ENCODE data around the gene F2RL3.
"Not testable (repeated sequence)": the region's sequence is repeated elsewhere in the genome, so short reads cannot be mapped to it uniquely, and the experiment has no call there.

Gene F2RL3

DNA sequence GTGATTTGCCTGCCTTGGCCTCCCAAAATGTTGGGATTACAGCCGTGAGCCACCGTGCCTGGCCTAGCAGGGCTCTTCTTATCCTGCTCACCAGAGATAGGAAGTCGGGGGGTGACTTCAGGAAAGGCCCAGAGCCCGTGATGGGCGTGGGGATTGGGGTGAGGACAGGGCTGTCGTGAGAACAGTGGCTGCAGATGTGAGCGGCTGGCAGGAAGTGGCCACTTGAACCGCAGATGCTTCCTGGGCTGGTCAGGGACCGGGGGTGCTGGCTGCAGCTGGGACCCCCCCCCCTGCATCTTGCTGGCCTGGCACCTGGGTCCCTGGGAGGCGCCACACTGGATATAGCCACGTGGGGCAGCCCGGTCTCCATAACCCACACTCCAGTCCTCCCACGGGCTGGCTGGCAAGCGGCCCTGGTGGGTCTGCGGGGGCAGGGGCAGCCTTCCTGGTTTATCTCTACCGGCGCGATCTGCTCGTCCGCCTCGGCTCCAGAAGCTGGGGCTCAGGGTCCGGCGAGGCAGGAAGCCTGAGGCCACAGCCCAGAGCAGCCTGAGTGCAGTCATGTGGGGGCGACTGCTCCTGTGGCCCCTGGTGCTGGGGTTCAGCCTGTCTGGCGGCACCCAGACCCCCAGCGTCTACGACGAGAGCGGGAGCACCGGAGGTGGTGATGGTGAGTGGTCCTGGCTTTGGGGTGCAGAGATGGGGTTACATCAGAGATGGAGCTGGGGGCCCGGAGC lies at the start of gene F2RL3:
Gene F2RL3, plus strand, starts transcription at position 371 of the 737 bp plus-strand sequence. Its CDS starts 191 bp downstream, at position 562.
- no peak for DNase-seq

DNA sequence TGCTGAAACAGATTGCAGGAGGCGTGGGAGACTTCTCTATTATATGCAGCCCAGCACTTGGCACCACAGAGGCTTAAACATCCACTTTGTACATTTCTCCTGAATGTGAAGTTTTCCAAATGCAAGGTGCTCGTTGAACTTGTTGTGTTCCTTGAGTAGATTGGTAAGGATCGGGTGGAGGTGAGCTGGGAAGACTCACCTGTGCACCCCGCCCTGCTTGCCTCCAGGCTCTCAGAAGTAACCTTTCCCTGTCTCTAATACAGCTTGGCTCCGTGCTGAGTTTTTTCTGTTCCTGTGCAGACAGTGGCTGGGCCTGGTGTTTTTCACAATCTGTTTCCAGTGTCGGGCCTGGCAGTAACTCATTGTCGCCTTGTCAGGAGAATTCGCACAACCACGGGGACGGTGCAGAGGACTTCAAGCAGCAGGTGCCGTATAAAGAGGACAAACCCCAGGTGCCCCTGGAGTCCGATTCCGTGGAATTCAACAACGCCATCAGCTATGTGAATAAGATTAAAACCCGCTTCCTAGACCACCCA lies 47.3 kb upstream of the F2RL3 start:
- no peak for DNase-seq

DNA sequence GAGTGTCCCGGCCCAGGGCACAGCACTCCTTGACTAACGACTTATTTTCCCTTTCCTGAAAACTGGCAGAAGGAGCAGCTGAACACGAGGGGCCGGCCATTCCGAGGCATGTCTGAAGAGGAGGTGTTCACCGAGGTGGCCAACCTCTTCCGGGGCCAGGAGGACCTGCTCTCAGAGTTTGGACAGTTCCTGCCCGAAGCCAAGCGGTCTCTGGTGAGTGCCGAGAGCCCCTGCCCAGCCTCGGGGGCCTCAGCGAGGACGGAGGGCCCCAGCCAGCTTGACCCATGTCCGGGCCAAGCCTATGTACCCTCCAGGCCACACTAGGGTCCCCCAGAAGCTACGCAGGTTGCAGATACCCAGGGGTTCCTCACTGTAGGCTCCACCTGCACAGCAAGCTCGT lies 41.9 kb upstream of the F2RL3 start:
- DNase-seq = no peak

DNA sequence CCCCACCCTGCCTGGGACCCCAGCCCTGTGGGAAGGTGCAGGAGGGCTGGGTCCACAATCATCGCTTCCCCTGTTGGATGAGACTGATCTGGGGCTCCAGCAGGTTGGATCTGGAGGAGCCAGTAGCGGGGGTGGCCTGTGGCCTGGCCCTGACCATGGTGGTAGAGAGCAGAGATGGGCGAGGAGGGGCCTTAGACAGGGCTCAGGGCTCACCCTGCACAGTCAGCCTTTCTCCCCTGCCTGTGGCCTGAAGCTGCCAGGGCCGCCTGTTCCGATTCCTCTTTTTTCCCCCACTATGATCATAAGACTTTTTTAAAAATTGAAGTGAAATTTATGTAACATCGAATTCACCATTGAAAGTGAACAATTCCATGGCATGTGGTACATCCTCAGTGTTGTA lies 41.4 kb upstream of the F2RL3 start:
- DNase-seq = no peak

DNA sequence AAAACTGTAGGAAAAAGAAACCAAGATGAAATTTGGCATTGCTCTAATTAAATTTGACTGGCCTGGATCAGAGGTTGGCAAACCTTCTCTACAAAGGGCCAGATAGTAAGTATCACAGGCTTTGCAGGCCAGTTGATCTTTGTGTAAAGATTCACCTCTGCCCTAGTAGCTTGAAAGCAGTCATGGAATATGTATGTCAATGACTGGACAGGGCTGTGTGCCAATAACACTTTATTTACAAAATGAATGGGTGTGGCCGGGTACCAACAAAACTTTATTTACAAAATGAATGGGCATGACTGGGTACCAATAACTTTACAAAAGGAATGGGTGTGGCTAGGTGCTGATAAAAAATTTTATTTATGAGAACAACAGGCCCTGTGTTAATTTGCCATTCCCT lies 39.6 kb upstream of the F2RL3 start:
- DNase-seq = no peak

DNA sequence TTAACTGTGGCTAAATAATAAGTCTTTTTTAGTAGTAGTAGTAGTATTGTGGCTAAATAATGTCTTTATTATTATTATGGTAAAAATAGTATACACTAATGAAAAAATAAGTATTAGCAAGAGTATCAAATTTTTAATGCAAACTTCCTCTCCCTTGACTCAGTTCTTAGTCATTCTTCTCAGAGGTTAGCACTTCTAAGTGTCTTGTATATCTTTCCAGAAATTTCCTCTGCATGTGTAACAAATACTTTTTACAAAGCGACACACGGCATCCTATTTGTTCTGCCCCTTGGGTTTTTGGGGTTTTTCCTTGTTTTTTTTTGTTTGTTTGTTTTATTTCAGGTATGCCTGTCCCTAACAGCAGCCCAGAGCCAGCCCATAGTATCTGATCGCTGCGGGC lies 38.7 kb upstream of the F2RL3 start:
- no peak for DNase-seq

DNA sequence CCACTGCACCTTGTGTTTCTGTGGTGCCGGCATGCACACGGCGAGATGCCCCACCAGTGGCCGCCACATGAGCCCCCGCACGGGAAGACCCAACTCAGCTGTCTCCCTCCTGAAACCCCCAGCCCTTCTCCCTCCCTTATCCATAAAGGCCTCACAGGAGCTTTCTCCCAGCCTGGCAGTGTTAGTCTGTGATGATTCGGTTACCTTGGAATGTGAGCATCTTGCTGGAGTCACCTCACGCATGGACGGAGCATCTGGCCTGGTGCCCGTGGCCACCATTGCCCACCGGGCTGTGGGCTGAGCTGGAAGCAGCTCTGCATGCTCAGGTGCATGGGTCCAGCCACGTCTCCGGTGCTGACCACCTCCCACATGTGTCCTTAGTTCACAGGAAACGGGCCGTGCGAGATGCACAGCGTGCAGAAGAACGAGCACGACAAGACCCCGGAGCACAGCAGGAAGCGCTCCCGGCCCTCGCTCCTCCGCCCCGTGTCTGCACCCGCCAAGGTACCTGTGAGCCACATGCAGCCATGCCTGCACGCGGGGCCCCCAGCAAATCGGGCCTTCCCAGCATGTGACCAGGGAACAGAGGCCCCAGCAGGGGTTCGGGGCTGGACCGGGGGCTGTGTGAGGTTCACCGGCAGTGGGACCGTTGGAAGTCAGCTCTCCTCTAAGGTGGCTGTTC lies 37.6 kb upstream of the F2RL3 start:
- no peak for DNase-seq

DNA sequence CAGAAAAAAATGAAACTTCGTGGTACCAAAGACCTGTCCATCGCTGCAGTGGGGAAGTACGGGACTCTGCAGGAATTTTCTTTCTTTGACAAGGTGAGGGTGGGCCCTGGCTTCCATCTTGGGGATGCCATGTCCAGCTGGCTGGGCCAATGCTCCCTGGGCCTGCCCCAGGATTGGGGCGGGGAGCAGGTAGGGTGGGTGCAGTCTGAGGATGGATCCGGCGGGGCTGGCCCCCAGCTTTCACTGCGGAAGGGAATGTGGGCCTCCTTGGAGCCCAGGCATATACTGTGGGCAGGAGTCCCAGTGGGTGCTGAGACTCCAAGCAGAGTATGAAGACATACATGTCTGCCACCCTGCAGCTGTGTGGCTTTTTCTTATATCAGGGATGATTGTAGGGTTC lies 35.7 kb upstream of the F2RL3 start:
- no peak for DNase-seq

DNA sequence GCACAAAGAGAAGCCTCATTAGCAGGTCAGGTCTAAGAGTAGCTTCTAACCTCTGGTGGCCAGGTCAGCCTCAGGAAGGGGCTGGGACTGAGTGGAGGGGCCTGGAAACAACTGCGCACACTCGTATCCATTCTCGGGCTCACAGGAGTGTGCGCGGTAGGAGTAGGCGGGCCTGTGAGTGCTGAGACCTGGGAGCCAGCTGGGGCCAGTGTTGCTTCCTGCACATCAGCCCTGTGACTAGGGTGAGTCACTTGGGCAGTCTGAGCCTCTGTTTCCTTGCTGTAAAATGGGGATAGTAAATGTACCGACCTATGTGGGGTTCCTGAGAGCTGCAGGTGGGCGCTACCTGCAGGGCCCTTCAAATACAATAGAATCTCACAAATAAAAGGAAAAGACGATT lies 32.7 kb upstream of the F2RL3 start:
- no peak for DNase-seq

DNA sequence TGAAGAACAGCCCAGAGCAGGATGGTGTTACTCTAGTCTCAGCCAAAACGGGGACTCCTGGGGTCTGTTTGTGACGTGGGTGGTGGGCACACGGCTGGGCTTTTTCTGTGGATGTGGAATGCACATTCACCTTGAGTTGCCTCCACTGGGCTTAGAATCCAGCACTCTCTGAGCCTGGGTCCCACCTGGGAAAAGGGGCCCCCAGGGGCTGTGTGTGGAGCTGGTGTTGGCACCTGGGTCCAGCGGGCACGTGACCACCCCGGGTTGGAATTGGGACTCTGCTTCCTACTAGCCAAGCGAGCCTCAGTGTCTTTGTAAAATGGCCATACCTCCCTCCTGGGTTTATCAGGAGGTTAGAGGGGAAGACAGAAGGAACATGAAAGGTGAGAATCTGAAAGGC lies 29.2 kb upstream of the F2RL3 start:
- no peak for DNase-seq

DNA sequence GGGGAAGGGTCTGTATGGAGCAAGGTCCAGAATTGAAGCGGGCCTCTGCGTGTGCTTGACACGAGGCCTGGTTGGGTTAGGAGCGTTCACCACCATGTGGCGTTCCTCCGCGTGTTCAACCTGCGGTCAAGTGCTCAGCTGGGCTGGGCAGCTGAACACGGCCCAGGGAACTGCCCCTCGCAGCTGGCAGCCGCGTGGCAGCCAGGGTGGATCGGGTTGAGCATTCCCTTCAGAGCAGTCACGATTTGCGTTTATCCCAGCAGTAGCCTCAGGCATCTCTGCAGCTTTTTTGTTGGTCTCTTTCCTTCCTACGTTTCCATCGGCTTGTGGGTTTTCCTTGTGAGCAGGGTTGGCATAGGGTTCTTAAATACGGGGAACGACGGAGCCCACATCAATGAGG lies 28.7 kb upstream of the F2RL3 start:
- no peak for DNase-seq

DNA sequence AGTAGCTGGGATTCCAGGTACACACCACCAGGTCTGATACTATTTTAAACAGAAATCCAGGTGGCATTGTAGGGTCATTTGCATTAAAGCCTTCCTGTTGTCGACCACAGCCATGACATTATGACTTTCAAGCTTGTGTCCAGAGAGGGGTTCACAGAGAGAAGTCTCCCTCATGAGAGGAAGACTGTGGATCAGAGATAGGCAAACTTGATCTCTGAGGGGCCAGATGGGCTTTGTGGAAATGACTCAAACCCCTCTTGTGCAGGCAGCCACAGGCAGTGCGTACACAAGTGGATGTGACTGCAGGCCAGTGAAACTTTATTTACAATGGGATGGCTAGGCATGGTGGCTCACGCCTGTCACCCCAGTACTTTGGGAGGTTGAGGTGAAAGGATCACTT lies 27.8 kb upstream of the F2RL3 start:
- no peak for DNase-seq

DNA sequence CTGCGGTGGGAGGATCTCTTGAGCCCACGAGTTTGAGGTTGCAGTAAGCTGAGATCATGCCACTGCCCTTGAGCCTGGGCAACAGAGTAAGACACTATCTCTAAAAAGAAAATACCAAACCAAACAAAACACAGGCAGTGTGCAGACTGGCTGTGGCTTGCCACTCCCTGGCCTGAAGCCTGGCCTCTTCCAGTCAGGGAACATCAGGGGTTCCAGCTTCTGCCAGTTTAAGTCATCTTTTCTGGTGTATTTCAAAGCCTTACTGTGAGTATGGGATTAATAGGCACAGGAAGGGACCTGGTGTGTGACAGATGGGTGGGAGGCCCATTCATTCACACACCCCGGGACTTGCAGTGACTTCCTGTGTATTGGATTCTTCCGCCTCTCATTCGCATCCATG lies 27.0 kb upstream of the F2RL3 start:
- no peak for DNase-seq

DNA sequence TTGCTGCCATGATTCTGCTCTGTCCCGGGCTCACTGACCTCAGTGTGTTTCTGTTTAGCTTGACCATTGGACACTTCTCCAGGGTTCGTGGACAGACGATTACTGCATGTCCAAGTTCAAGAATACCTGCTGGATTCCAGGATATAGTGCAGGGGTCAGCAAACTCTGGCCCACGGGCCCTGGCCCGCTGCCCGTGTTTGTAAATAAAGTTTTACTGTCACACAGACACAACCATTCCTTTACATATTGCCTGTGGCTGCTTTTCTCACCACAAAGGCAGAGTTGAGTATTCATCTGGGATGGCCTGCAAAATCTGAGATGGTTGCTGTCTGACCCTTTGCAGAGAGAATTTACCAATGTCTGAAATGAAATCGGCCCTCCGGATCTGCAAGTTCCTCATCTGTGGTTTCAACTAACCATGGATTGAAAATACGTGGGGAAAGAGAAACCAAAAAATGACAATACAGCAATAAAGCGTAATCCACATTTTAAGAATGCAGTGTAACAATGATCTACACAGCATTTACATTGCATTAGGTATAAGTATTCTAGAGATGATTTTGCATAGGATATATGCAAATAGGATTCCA lies 25.9 kb upstream of the F2RL3 start:
- DNase-seq = no peak

DNA sequence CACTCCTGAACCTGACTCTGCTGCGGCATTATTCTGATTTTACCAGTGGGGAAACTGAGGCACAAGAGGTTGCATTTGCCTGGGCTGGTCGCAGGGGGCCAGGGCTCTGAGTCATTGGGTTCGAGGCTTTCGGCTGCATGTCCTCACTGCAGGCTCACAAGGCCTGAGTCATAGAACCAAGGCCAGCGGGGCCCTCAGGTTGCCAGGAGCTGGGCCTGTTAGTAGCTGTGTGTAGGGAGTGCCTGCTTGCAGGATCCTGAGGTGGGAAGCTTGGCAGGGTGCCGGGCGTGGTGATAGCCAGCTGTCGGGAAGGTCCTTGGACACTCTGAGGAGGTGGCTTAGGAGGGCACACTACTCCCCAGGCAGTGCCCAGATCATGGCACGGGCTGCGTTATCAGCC lies 21.6 kb upstream of the F2RL3 start:
- no peak for DNase-seq

DNA sequence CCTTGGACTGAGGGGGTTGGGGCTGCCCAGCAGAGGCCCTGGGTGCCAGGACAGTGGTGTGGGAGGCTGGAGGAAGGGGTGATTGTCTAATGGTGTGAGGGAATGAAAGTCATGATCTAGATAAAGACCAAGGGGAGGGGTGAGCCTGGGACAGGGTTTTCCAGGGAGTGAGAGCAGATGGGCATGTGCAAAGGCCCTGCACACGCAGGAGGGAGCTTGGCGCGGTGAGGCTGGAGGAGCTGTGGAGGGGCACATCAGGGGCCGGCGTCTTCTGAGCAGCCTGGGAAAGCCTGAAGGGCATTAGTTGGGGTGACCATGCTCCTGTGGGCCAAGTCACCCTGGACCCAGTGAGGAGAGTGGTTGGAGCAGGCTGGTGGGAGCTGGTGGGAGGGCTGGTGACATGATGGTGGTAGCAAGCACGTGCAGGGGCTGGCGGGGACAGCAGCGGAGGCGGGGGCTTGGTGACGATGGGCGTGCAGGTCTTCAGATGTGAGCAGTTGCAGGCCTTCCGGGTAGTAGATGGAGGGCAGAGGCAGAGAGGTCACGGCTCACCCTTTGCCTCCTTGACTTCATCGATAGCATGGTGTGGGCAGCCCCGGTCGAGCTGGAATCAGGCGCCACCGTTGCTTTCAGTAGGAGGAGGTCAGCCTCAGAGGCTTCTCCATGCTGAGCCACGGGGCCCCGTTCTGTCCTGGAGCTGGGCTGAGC lies 20.2 kb upstream of the F2RL3 start:
- DNase-seq = no peak

DNA sequence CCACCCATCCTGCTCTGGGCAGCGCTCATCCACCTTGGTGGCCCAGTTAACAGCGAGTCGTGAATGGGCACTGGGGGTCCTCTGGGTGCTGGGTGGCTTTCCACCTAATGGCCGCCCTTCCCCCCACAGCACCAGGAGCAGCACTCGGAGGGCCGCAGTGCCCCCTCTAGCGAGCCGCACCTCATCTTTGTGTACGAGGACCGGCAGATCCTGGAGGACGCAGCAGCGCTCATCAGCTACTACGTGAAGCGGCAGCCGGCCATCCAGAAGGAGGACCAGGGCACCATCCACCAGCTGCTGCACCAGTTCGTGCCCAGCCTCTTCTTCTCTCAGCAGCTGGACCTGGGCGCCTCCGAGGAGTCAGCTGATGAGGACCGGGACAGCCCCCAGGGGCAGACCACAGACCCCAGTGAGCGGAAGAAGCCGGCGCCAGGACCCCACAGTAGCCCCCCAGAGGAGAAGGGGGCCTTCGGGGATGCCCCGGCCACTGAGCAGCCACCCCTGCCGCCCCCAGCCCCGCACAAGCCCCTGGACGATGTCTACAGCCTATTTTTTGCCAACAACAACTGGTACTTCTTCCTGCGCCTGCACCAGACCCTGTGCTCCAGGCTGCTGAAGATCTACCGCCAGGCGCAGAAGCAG lies 19.3 kb upstream of the F2RL3 start:
- DNase-seq = no peak

DNA sequence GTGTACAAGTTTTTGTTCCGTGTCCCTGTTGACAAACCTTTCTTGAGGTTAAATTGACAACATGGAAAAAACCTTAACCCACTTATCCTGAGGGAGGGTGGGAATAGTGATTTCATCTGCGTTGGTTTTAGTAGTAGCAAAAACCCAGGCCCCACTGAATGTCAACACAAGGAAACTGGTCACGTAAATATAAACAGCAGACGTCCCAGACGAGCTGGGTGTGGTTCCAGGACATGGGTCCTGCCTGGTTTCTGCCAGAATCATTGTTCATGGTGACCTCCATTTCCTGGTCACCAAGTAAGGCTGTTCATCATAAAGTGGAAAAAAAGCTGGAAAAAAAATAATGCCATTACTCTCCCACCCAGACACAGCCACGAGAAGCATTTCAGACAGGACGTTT lies 16.9 kb upstream of the F2RL3 start:
- DNase-seq = no peak

DNA sequence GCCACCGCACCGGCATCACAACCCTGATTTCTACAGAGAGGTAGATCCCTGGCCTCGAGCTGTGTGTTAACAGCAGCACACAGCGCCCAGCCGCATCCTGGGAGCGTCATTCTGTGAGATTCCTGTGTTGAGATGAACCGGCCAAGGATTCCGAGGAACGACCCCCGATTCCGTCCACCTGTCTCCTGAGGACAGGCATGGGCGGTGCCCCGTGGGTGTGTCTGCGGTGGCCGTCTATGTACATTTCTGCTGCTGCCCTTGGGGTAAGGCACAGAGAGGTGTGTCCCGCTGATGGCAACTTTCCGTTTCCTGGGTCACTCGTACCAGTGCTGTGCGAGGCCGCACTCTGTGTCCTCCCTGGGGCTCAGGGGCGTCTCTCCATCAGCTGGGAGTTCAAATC lies 16.1 kb upstream of the F2RL3 start:
- no peak for DNase-seq

DNA sequence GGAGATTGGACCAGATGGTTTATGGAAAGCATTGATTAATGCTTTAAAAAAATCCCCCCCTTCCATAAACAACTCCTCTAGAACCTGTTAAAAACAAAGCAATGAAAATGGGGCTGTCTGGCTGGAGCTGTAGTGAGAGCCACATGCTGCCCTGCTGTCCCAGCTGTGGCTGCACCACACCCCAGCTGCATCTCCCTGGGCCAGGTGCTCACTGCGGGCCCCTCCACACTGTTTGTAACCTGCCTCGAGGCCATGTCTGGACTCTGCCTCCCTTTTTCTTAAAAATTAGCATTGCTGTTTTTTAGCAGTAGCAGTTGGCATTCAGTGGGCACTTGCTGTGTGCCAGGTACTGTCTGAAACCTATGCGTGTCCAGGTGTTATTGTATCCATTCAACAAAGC lies 15.2 kb upstream of the F2RL3 start:
- no peak for DNase-seq

DNA sequence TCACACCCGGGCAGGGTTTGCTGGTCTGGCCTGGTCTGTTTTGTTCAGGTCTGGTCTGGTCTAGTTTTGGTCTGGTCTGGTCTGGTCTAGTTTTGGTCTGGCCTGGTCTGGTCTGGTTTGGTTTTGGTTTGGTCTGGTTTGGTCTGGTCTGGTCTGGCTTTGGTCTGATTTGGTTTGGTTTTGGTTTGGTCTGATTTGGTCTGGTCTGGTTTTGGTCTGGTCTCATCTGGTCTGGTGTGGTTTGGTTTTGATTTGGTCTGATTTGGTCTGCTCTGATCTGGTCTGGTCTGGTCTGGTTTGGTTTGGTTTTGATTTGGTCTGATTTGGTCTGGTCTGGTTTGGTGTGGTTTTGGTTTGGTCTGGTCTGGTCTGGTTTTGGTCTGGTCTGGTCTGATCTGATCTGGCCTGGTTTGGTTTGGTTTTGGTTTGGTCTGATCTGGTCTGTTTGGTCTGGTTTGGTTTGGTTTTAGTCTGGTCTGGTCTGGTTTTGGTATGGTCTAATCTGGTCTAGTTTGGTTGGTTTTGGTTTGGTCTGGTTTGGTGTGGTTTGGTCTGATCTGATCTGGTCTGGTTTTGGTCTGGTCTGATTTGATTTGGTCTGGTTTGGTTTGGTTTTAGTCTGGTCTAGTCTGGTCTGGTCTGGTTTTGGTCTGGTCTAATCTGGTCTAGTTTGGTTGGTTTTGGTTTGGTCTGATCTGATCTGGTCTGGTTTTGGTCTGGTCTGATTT lies 14.4 kb upstream of the F2RL3 start:
- no peak for DNase-seq

DNA sequence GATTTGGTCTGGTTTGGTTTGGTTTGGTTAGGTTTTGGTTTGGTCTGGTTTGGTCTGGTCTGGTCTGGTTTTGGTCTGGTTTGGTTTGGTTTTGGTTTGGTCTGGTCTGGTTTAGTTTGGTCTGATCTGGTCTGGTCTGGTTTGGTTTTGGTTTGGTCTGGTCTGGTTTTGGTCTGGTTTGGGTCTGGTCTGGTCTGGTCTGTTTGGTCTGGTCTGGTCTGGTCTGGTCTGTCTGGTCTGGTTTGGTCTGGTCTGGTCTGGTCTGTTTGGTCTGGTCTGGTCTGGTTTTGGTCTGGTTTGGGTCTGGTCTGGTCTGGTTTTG lies 13.9 kb upstream of the F2RL3 start:
- DNase-seq = not testable (repeated sequence)
